ENCODE measurements around the gene EIF4G2.

The EIF4G2 gene

GRCh38 chr11:10797001-10797400 is 11.7 kb downstream of the EIF4G2 start:
- Mint-ChIP-seq H3K36me3 (ENCODE audit: low read depth) (peaks cover 69% of the 10 kb centered on the region), H3K27ac (peak overlapping the region; percentile 17), H3K27me3 (peaks cover 7% of the 10 kb centered on the region), H3K9me3 (no peaks in the 10 kb centered on the region), H3K4me1 (ENCODE audit: low read depth) (peaks cover 61% of the 10 kb centered on the region), H3K4me3 (no peak overlapping the region)

- H3K27ac Mint-ChIP-seq = no peak overlapping the region
- peaks cover 10% of the 10 kb centered on the region for H3K27me3 Mint-ChIP-seq
- peaks cover 53% of the 10 kb centered on the region for H3K4me1 Mint-ChIP-seq (ENCODE audit: low read depth)
- no peaks in the 10 kb centered on the region for H3K9me3 Mint-ChIP-seq
- H3K4me3 Mint-ChIP-seq = no peak overlapping the region
- peaks cover 61% of the 10 kb centered on the region for H3K36me3 Mint-ChIP-seq (ENCODE audit: low read depth)
Observed at GRCh38 chr11:10796191-10796590, 12.5 kb downstream of the EIF4G2 start.

- Mint-ChIP-seq H3K4me3 (no peak overlapping the region), H3K4me1 (ENCODE audit: low read depth) (peaks cover 28% of the 10 kb centered on the region), H3K27ac (no peak overlapping the region), H3K27me3 (peaks cover 10% of the 10 kb centered on the region), H3K9me3 (no peaks in the 10 kb centered on the region), H3K36me3 (ENCODE audit: low read depth) (peaks cover 36% of the 10 kb centered on the region)
Observed at GRCh38 chr11:10793470-10794255, 15.1 kb downstream of the EIF4G2 start.

- peaks cover 24% of the 10 kb centered on the region for H3K36me3 Mint-ChIP-seq (ENCODE audit: low read depth)
- H3K27ac Mint-ChIP-seq = no peak overlapping the region
- peak overlapping the region; percentile 5 for H3K4me3 Mint-ChIP-seq
- H3K27me3 Mint-ChIP-seq = peaks cover 10% of the 10 kb centered on the region
- H3K4me1 Mint-ChIP-seq (ENCODE audit: low read depth) = peaks cover 20% of the 10 kb centered on the region
- H3K9me3 Mint-ChIP-seq = no peaks in the 10 kb centered on the region
Observed at GRCh38 chr11:10792385-10793068, 16.2 kb downstream of the EIF4G2 start.

- Mint-ChIP-seq H3K4me1 (ENCODE audit: low read depth) (no peaks in the 10 kb centered on the region), H3K36me3 (ENCODE audit: low read depth) (no peaks in the 10 kb centered on the region), H3K27me3 (no peaks in the 10 kb centered on the region), H3K9me3 (no peaks in the 10 kb centered on the region), H3K27ac (no peak overlapping the region), H3K4me3 (no peak overlapping the region)
Observed at GRCh38 chr11:10786451-10786850, 22.3 kb downstream of the EIF4G2 start.

- no peak overlapping the region for H3K4me3 Mint-ChIP-seq
- peaks cover under 1% of the 10 kb centered on the region for H3K36me3 Mint-ChIP-seq (ENCODE audit: low read depth)
- H3K27me3 Mint-ChIP-seq = no peaks in the 10 kb centered on the region
- no peaks in the 10 kb centered on the region for H3K4me1 Mint-ChIP-seq (ENCODE audit: low read depth)
- H3K9me3 Mint-ChIP-seq = no peaks in the 10 kb centered on the region
- no peak overlapping the region for H3K27ac Mint-ChIP-seq
Observed at GRCh38 chr11:10785146-10785474, 23.6 kb downstream of the EIF4G2 start.

GRCh38 chr11:10784232-10785145 is 24.2 kb downstream of the EIF4G2 start:
- H3K4me1 Mint-ChIP-seq (ENCODE audit: low read depth) = no peaks in the 10 kb centered on the region
- no peak overlapping the region for H3K4me3 Mint-ChIP-seq
- no peaks in the 10 kb centered on the region for H3K27me3 Mint-ChIP-seq
- peaks cover 7% of the 10 kb centered on the region for H3K36me3 Mint-ChIP-seq (ENCODE audit: low read depth)
- H3K9me3 Mint-ChIP-seq = no peaks in the 10 kb centered on the region
- H3K27ac Mint-ChIP-seq = no peak overlapping the region

- Mint-ChIP-seq H3K27me3 (no peaks in the 10 kb centered on the region), H3K4me1 (ENCODE audit: low read depth) (no peaks in the 10 kb centered on the region), H3K4me3 (no peak overlapping the region), H3K27ac (no peak overlapping the region), H3K9me3 (no peaks in the 10 kb centered on the region), H3K36me3 (ENCODE audit: low read depth) (peaks cover 38% of the 10 kb centered on the region)
Observed at GRCh38 chr11:10780040-10780439, 28.7 kb downstream of the EIF4G2 start.

GRCh38 chr11:10779086-10779485 is 29.6 kb downstream of the EIF4G2 start:
- Mint-ChIP-seq H3K27me3 (no peaks in the 10 kb centered on the region), H3K36me3 (ENCODE audit: low read depth) (peaks cover 47% of the 10 kb centered on the region), H3K4me3 (no peak overlapping the region), H3K4me1 (ENCODE audit: low read depth) (no peaks in the 10 kb centered on the region), H3K9me3 (no peaks in the 10 kb centered on the region), H3K27ac (peak overlapping the region; percentile 61)

- peak overlapping the region; percentile 61 for H3K27ac Mint-ChIP-seq
- H3K27me3 Mint-ChIP-seq = no peaks in the 10 kb centered on the region
- no peaks in the 10 kb centered on the region for H3K4me1 Mint-ChIP-seq (ENCODE audit: low read depth)
- peaks cover 54% of the 10 kb centered on the region for H3K36me3 Mint-ChIP-seq (ENCODE audit: low read depth)
- H3K9me3 Mint-ChIP-seq = no peaks in the 10 kb centered on the region
- H3K4me3 Mint-ChIP-seq = no peak overlapping the region
Observed at GRCh38 chr11:10778217-10778970, 30.3 kb downstream of the EIF4G2 start.

- H3K4me1 Mint-ChIP-seq (ENCODE audit: low read depth) = no peaks in the 10 kb centered on the region
- no peak overlapping the region for H3K27ac Mint-ChIP-seq
- H3K36me3 Mint-ChIP-seq (ENCODE audit: low read depth) = peaks cover 60% of the 10 kb centered on the region
- H3K4me3 Mint-ChIP-seq = no peak overlapping the region
- H3K9me3 Mint-ChIP-seq = no peaks in the 10 kb centered on the region
- H3K27me3 Mint-ChIP-seq = no peaks in the 10 kb centered on the region
Observed at GRCh38 chr11:10777806-10778205, 30.9 kb downstream of the EIF4G2 start.

- H3K4me3 Mint-ChIP-seq = no peak overlapping the region
- no peaks in the 10 kb centered on the region for H3K27me3 Mint-ChIP-seq
- H3K27ac Mint-ChIP-seq = no peak overlapping the region
- no peaks in the 10 kb centered on the region for H3K9me3 Mint-ChIP-seq
- peaks cover 63% of the 10 kb centered on the region for H3K36me3 Mint-ChIP-seq (ENCODE audit: low read depth)
- no peaks in the 10 kb centered on the region for H3K4me1 Mint-ChIP-seq (ENCODE audit: low read depth)
Observed at GRCh38 chr11:10777393-10777793, 31.3 kb downstream of the EIF4G2 start.

GRCh38 chr11:10774811-10775210 is 33.9 kb downstream of the EIF4G2 start:
- H3K27me3 Mint-ChIP-seq = no peaks in the 10 kb centered on the region
- peaks cover 84% of the 10 kb centered on the region for H3K36me3 Mint-ChIP-seq (ENCODE audit: low read depth)
- no peak overlapping the region for H3K27ac Mint-ChIP-seq
- H3K9me3 Mint-ChIP-seq = no peaks in the 10 kb centered on the region
- no peak overlapping the region for H3K4me3 Mint-ChIP-seq
- H3K4me1 Mint-ChIP-seq (ENCODE audit: low read depth) = no peaks in the 10 kb centered on the region

- H3K9me3 Mint-ChIP-seq = no peaks in the 10 kb centered on the region
- no peak overlapping the region for H3K27ac Mint-ChIP-seq
- peaks cover 70% of the 10 kb centered on the region for H3K36me3 Mint-ChIP-seq (ENCODE audit: low read depth)
- H3K4me1 Mint-ChIP-seq (ENCODE audit: low read depth) = no peaks in the 10 kb centered on the region
- H3K27me3 Mint-ChIP-seq = no peaks in the 10 kb centered on the region
- no peak overlapping the region for H3K4me3 Mint-ChIP-seq
Observed at GRCh38 chr11:10771457-10771856, 37.3 kb downstream of the EIF4G2 start.
